GM12872 (cell line): ENCODE results near the gene SYT15.

Experiments
- TF ChIP-seq, protein P1 (sequence below): IDR thresholded peaks from 3 replicates; pipeline ENCODE4 v1.5.1; 2011; ENCODE audit warnings: low read depth, mild to moderate bottlenecking, low read length, moderate library complexity; ENCODE audit not compliant: insufficient read depth

The SYT15 gene

DNA sequence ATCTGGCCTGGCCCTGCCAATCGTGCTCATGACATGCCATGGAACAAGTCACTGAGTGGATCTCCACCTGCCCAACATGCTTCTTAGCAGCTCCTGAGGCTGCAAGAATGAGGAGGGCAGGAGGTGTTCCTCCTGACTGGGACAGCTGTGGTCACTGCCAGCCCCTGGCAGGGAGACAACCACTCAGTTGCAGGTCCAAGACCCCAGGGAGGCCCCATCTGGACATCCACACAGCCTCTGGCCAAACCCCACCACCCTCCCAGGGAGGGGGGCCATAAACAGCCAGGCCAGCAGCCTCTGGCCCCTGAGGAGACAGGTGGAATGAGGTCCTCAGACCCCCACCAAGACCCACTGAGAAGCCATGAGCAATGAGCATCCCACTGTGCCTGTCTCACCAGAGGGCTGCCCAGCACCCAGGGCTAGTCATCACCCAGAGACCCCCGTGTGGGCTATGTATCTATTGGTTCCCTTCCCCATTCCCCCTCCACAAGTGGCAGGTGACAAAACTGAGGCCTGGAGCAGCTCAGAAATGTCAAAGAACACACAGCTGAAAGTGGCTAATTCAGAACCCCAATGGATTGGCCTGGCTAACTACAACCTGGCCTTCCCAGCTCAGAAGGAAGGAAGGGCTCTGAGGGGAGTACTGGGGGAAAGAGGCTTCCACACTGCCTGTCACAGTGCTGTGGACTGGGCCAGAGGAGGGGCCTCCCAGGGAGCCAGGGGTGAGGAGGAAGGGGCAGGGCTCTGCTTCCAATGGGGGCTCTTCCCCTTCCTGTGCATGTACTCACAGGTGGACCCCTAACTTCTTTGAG lies 25.5 kb upstream of the SYT15 start:
- TF ChIP-seq, protein P1, sequence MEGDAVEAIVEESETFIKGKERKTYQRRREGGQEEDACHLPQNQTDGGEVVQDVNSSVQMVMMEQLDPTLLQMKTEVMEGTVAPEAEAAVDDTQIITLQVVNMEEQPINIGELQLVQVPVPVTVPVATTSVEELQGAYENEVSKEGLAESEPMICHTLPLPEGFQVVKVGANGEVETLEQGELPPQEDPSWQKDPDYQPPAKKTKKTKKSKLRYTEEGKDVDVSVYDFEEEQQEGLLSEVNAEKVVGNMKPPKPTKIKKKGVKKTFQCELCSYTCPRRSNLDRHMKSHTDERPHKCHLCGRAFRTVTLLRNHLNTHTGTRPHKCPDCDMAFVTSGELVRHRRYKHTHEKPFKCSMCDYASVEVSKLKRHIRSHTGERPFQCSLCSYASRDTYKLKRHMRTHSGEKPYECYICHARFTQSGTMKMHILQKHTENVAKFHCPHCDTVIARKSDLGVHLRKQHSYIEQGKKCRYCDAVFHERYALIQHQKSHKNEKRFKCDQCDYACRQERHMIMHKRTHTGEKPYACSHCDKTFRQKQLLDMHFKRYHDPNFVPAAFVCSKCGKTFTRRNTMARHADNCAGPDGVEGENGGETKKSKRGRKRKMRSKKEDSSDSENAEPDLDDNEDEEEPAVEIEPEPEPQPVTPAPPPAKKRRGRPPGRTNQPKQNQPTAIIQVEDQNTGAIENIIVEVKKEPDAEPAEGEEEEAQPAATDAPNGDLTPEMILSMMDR, result no peak

DNA sequence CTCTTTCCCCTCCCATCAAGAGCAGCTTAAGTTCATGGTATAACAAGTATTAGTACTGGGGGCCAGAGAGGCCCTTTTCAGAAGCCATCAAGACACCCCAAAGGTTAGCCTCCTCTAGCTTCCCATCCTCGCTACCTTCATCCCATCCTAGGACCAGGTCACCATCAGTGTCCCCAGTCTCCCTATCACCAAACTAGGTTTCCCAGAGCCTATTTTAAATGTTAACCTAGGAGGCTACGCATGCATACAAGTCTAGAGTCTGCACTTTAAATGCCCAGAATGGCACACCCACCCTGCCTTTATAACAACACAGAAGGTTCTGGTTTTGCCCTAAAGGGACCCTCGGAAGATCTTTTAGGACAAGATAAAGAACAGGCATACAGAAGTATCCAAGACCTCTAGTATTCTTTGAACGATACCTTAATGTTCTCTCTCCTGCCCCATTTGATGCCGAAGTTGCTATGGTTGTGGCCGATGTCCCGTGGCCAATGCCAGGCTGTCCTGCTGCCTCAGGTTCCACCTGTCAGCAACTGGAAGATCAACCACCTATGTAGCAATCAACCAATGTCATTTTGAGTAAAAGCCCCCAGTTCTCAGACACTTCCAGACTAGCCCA lies 24.7 kb upstream of the SYT15 start:
- TF ChIP-seq, protein P1, result no peak

DNA sequence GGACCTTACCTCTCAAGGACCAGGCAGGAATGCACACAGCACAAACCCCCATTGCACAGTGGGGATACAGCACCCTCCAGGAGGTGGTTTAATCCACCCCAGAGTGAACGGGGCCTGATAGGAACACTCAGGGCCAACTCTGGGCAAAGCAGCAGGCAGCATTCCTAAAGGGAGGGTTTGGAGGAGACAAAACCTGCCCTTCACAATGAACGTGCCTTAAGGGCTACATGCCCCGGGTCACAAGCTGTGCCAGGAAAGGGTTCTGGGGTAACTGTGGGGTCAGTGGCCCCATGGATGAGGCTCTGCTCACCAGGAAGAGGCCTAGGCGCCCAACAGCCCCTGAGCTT lies 23.6 kb upstream of the SYT15 start:
- TF ChIP-seq, protein P1, result no peak

DNA sequence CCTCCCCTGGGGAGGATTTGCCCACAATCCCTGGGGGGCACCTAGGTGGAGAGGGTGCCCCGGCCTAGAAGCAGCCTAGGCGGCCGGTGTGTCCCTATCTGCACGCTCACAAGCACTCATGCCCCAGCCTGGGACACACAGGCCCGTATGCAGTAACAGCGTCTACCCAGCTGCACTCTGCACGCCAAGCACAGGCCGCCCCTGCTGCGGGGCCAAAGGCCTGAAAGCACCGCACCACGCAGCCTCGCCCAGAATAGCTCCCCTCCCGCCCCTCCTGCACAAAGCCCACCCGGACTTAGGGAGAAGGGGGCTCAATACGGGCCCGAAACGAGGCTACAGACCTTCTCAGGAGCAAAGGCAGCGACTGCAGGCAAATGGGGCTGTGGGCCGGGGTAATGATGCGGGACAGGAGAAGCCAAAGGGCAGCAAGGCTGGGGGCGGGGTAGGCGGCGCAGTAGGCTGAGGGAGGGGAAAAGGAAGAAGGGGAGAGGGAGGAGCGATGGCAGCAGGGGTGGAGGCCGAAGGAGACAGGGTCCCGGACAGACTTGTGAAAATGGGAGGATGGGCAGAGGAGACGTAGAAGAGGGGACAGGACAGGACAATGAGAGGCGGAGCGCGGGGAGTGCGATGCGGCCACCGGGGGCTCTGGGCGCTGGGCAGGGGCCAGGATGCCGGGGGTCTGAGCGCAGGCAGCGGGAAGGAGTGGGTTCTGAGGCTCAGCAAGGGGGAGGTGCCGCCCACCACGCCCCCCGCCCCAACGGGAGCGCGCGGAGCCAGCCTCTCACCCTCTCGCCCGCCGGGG lies 23.0 kb upstream of the SYT15 start:
- TF ChIP-seq, protein P1, result no peak

DNA sequence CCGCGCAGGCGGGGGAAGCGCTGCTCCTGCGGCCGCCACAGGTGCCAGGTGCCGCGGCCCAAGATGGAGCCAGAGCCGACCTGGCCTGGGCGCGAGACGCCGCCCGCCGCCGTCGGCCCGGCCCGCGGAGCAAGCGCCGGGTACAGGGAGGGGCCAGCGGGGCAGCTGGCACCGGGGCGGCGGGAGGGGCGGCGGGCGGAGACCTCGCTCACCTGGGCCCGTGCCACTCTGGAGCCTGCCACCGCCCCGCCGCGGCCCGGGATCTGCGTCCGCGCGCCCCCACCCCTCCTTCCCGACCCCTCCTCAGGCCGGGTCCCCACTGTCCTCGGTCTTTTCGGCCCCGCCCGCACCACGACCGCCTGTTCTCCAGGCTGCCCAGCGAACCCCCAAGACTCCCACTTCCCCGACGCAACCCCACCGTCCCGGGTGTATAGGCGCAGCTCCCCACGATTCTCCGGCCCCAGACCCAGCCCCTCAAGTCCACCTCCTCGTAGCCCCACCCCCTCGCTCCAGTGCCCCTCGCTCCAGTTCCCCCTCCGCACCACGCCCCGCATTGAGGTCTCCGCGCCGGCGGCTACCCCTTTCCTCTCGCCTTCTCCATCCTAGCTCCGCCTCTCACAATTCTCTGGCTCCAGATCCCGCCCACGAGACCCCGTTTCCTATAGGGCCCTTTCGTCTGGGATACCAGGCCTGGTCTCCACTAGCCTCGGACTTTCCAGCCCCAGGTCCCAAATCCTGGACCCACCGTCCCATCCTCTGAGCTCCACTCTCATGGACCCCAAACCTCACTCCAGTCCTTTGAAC lies 22.2 kb upstream of the SYT15 start, which contains the start of gene GPRIN2:
Gene GPRIN2 (minus strand): TSS at position 144 of the 804 bp plus-strand sequence. CDS start 5,922 bp downstream, outside the sequence.
- TF ChIP-seq, protein P1, result no peak

DNA sequence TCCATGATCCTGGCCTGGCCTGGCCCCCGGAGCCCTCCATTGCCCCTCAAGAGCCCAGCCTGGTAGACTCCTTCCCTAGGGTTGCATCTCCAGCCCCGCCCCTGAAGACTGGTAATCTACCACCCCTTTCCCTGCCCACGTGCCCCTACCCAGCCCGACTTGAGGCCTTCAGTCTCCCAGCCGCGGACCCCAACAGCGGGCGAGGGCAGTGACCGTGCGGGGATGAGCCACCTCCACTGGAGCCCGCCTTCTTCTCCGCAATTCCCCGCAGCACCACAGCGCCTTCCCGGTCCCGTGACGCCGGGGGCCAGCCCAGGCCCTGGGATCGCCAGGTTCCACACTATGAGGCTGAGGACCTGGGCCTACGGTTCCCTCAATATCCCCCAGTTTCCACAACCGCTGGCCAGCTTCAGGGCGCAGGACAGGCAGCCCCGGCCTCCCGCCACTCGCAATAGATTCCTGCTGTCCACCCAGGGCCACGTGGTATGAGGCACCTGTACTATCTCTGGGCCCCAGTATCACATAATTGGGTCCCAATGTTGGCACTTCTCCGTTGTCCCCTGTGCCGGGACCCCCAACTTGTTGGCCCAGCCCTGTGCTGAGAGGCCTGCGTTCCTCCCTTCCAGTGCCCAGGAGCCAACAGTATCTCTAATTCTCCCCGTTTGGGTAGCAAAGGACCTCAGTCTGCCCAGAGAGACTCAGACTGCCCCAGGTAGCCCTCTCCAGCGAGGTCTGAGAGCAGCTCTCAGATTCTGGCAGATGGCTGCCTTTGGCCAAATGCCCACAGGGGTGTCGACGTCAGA lies 21.4 kb upstream of the SYT15 start:
- TF ChIP-seq, protein P1, result no peak
